ENCODE results near the gene OLFML2A. TPM values are rescaled to one million over a fixed set of nuclear protein-coding genes. Genes with fewer than 3 reads are reported as not detected.
"Not testable (repeated sequence)": the region's sequence is repeated elsewhere in the genome, so short reads cannot be mapped to it uniquely, and the experiment has no call there.

Gene OLFML2A
- polyA plus RNA-seq, 1 donor, result 11.7 TPM

DNA sequence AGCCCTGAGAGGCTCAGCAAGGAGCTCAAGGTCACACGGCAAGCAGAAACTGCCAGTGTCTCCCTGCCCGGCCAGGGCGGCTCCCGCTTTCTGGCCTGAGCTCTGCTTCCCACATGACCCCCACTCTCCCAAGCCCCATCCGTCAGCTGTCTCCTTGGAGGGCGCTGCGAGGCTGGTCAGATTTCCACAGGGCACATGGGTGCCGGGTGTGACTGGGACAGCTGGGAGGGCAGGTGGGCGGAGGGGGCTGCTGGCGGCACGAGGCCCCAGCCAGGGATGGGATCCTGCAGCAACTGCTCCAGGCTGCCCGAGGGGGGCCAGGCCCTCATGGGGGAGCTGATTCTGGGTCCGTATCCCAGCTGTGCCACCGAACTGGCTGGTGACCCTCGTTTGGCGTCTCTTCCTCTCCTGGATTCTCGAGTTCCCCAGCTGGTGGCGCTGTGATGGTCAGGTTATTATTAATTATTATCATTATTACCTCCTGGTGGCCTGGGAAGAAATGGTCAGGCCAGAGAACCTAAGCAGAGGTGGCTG lies 63.4 kb downstream of the OLFML2A start:
- no peaks in the 10 kb centered on the region for H3K36me3 ChIP-seq (ENCODE audit: control insufficient read depth, insufficient read depth, low read length)
- no peak overlapping the region for H3K27ac ChIP-seq (ENCODE audit: low read length)
- peaks cover 6% of the 10 kb centered on the region for H3K4me1 ChIP-seq (ENCODE audit: control insufficient read depth, insufficient read depth, low read length)
- WGBS (ENCODE audit: insufficient coverage, low lambda C conversion rate), result no CpG with 5 or more reads among the region's 18 CpGs
- peak in 1 of 2 donors; percentile 5 for DNase-seq
- no peak overlapping the region for H3K4me3 ChIP-seq (ENCODE audit: low read length)
- H3K27me3 ChIP-seq (ENCODE audit: control insufficient read depth, insufficient read depth, low read length), result no peaks in the 10 kb centered on the region
- no peaks in the 10 kb centered on the region for H3K9me3 ChIP-seq (ENCODE audit: control insufficient read depth, low read depth, low read length)

DNA sequence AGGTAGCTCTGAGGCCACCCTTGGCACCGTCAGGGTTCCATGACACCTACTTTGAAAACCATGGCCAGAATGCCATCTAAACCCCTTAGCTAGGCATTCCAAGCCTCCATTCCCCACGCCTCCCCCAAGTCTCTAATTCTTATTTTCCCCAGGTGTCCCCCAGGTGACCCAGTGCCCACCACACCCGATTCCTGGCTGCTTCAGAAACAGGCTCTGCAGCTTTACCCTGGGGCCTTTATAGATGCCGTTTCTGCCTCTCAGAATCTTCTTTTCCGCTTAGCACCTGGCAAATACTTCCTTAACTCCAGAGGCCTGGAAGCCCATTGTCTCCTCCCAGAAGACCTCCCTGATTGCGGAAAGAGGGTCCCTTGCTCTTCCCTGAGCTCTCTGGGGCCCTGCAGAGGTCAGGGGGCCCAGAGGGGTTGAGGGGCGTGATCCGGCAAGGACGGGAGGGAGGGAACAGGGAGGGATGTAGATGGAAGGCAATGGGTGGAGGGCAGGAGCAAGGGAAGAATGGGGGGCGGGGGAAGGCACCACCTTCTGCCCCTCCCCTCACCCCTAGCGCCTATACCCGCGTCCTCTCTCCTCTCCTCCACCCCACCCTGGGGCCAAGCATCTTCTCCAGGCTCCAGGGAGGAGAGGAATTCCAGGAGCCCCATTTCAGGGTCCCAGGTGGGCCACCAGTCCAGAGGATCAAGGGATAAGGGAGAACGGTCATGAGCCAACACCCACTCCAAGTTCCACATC lies 64.3 kb downstream of the OLFML2A start:
- peak in 1 of 2 donors; percentile 26 for DNase-seq
- Histone ChIP-seq H3K4me1 (ENCODE audit: control insufficient read depth, insufficient read depth, low read length) (peaks cover 3% of the 10 kb centered on the region), H3K36me3 (ENCODE audit: control insufficient read depth, insufficient read depth, low read length) (no peaks in the 10 kb centered on the region), H3K27ac (ENCODE audit: low read length) (no peak overlapping the region), H3K27me3 (ENCODE audit: control insufficient read depth, insufficient read depth, low read length) (no peaks in the 10 kb centered on the region), H3K4me3 (ENCODE audit: low read length) (no peak overlapping the region), H3K9me3 (ENCODE audit: control insufficient read depth, low read depth, low read length) (no peaks in the 10 kb centered on the region)
- no CpG with 5 or more reads among the region's 14 CpGs for WGBS (ENCODE audit: insufficient coverage, low lambda C conversion rate)

DNA sequence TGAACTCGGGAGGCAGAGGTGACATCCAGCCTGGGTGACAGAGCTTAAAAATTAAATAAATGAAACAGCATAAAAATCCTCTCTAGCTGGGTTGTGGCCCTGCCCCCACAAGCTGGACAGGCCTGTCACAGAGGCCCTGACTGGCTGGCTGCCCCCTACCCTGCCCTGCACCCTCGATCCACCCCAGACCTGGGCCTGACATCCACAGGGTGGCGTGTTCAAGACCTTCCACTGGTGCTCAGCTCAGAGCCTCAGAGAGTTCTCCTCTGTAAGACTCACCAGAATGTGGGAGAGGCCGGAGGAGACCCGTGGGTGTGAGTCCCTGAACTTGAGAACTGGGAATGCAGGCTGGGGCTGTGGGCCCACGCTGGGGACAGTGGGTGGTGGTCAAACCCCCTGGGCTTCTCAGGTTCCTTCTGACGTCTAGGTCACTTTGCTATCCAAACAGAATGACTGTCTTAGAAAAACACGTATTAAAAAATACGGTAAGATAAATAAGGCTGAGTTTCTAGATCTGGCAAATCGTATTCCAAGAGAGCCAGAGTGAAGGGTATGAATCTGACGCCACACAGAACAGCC lies 66.6 kb downstream of the OLFML2A start:
- peaks cover 3% of the 10 kb centered on the region for H3K4me1 ChIP-seq (ENCODE audit: control insufficient read depth, insufficient read depth, low read length)
- WGBS (ENCODE audit: insufficient coverage, low lambda C conversion rate), result no CpG with 5 or more reads among the region's 11 CpGs
- DNase-seq, result no peak

DNA sequence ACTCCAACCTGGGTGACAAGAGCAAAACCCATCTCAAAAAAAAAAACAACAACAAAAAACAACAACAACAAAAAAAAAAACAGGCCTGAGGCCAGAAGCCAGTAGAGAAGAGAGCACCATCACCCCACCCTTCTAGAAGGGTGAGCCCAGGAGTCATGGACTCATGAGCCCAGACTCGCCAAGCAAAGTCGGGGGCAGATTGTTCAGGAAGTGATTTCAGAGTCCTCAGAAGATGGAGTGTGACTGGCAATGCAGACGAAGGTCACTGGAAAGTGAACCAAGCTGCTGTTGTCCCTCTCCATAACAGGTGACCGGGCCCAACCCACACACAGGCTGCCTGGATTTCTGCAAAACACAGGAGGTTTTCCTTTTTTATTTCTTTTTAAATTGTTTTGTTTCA lies 67.4 kb downstream of the OLFML2A start:
- WGBS (ENCODE audit: insufficient coverage, low lambda C conversion rate), result no CpG with 5 or more reads among the region's 4 CpGs
- DNase-seq, result no peak
- Histone ChIP-seq H3K27ac (ENCODE audit: low read length) (no peak overlapping the region), H3K9me3 (ENCODE audit: control insufficient read depth, low read depth, low read length) (no peaks in the 10 kb centered on the region), H3K4me1 (ENCODE audit: control insufficient read depth, insufficient read depth, low read length) (peaks cover 3% of the 10 kb centered on the region), H3K27me3 (ENCODE audit: control insufficient read depth, insufficient read depth, low read length) (no peaks in the 10 kb centered on the region), H3K36me3 (ENCODE audit: control insufficient read depth, insufficient read depth, low read length) (no peaks in the 10 kb centered on the region), H3K4me3 (ENCODE audit: low read length) (no peak overlapping the region)

More for the DNA sequence above, 66.6 kb downstream of the OLFML2A start:
- no peak overlapping the region for H3K27ac ChIP-seq (ENCODE audit: low read length)
- H3K36me3 ChIP-seq (ENCODE audit: control insufficient read depth, insufficient read depth, low read length), result no peaks in the 10 kb centered on the region
- H3K27me3 ChIP-seq (ENCODE audit: control insufficient read depth, insufficient read depth, low read length), result no peaks in the 10 kb centered on the region
- no peaks in the 10 kb centered on the region for H3K9me3 ChIP-seq (ENCODE audit: control insufficient read depth, low read depth, low read length)
- H3K4me3 ChIP-seq (ENCODE audit: low read length), result no peak overlapping the region

DNA sequence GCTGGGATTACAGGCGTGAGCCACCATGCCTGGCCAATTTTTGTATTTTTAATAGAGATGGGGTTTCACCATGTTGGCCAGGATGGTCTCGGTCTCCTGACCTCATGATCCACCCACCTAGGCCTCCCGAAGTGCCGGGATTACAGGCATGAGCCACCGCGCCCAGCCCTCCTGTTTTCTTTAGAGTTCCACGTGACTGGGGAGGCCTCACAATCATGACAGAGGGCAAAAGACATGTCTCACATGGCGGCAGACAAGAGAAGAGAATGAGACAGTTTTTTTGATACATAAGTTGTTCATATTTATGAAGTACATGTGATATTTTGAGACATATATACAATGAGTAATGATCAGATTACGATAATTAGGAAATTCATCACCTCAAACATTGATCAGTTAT lies 69.5 kb downstream of the OLFML2A start:
- 100% methylated on average over 2 of the region's 9 CpGs for WGBS (ENCODE audit: insufficient coverage, low lambda C conversion rate)
- H3K36me3 ChIP-seq (ENCODE audit: control insufficient read depth, insufficient read depth, low read length); H3K4me3 ChIP-seq (ENCODE audit: low read length); H3K27ac ChIP-seq (ENCODE audit: low read length); H3K4me1 ChIP-seq (ENCODE audit: control insufficient read depth, insufficient read depth, low read length); H3K27me3 ChIP-seq (ENCODE audit: control insufficient read depth, insufficient read depth, low read length); H3K9me3 ChIP-seq (ENCODE audit: control insufficient read depth, low read depth, low read length); DNase-seq: not testable (repeated sequence)

DNA sequence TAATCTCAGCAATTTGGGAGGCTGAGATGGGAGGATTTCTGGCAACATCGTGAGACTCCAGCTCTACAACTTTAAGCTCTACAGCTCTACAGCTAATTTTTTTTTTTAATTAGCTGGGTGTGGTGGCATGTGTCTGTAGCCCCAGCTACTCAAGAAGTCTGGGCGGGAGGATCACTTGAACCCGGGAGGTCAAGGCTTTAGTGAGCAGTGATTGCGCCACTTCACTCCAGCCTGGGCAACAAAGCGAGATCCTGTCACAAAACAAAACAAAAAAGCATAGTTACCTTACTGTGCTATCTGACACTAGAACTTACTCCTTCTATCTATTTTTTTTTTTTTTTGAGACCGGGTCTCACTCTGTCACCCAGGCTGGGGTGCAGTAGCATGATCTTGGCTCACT lies 70.0 kb downstream of the OLFML2A start:
- Histone ChIP-seq H3K27ac (ENCODE audit: low read length) (no peak overlapping the region), H3K9me3 (ENCODE audit: control insufficient read depth, low read depth, low read length) (no peaks in the 10 kb centered on the region), H3K27me3 (ENCODE audit: control insufficient read depth, insufficient read depth, low read length) (no peaks in the 10 kb centered on the region), H3K4me3 (ENCODE audit: low read length) (no peak overlapping the region), H3K4me1 (ENCODE audit: control insufficient read depth, insufficient read depth, low read length) (peaks cover 4% of the 10 kb centered on the region), H3K36me3 (ENCODE audit: control insufficient read depth, insufficient read depth, low read length) (no peaks in the 10 kb centered on the region)
- no peak for DNase-seq
- WGBS (ENCODE audit: insufficient coverage, low lambda C conversion rate), result no CpG with 5 or more reads among the region's 6 CpGs

DNA sequence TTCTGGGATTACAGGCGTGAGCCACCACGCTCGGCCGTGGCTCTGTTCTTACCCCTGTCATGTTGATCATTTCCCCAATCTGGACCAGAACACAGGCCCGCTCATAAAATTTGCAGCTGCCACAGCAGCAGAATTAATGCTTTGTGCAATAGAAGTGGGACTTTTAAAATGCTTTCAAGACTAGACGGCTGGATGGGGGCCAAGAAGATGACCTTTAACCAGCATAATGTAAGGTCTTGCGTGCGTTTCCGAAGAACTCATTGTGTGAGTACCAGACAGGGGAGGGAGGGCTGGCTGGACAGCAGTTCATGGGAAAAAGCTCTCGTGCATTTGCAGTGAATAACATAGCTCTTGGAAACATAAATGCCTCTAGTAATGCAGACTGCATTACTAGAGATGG lies 72.9 kb downstream of the OLFML2A start:
- no peak overlapping the region for H3K27ac ChIP-seq (ENCODE audit: low read length)
- no peaks in the 10 kb centered on the region for H3K9me3 ChIP-seq (ENCODE audit: control insufficient read depth, low read depth, low read length)
- H3K36me3 ChIP-seq (ENCODE audit: control insufficient read depth, insufficient read depth, low read length), result no peaks in the 10 kb centered on the region
- WGBS (ENCODE audit: insufficient coverage, low lambda C conversion rate), result no CpG with 5 or more reads among the region's 10 CpGs
- no peaks in the 10 kb centered on the region for H3K27me3 ChIP-seq (ENCODE audit: control insufficient read depth, insufficient read depth, low read length)
- peak; percentile 68 to 81 for DNase-seq
- H3K4me1 ChIP-seq (ENCODE audit: control insufficient read depth, insufficient read depth, low read length), result peaks cover 13% of the 10 kb centered on the region
- no peak overlapping the region for H3K4me3 ChIP-seq (ENCODE audit: low read length)

DNA sequence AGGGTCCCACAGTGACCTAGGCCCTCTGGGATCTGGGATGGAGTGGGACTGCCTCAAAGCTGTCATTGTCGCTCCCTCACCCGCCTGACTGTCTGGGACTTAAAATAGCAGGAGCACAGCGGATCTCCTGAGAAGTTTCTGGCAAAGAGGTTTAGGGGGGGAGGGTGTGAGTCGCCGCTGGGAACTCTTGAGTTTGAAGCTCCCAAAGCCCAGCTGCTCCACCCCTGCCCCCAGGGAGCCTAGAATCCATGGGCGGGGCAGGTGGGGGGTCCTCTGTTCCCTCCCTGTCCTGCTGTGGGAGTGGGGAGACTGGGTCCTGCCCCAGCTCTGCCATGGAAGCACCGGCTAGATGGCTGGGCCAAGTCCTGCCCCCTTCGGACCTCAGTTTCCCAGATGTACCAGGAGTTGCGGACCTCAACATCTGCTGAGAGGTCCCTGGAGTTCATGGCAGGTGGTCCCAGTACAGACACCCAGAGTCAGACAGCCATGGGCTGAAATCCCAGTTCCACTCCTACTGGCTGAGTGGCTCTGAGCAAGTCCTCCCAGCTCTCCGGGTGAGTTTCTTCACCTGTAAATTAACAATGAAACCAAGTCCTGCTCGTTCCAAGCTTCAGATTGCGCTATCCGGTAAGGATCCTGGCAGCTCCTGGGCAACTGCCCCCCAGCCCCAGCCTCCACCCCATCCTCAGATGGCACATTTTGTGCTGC lies 75.3 kb downstream of the OLFML2A start:
- no CpG with 5 or more reads among the region's 13 CpGs for WGBS (ENCODE audit: insufficient coverage, low lambda C conversion rate)
- peaks cover 13% of the 10 kb centered on the region for H3K4me1 ChIP-seq (ENCODE audit: control insufficient read depth, insufficient read depth, low read length)
- no peaks in the 10 kb centered on the region for H3K9me3 ChIP-seq (ENCODE audit: control insufficient read depth, low read depth, low read length)
- no peak overlapping the region for H3K27ac ChIP-seq (ENCODE audit: low read length)
- peaks cover 9% of the 10 kb centered on the region for H3K36me3 ChIP-seq (ENCODE audit: control insufficient read depth, insufficient read depth, low read length)
- no peak for DNase-seq
- no peaks in the 10 kb centered on the region for H3K27me3 ChIP-seq (ENCODE audit: control insufficient read depth, insufficient read depth, low read length)
- no peak overlapping the region for H3K4me3 ChIP-seq (ENCODE audit: low read length)

DNA sequence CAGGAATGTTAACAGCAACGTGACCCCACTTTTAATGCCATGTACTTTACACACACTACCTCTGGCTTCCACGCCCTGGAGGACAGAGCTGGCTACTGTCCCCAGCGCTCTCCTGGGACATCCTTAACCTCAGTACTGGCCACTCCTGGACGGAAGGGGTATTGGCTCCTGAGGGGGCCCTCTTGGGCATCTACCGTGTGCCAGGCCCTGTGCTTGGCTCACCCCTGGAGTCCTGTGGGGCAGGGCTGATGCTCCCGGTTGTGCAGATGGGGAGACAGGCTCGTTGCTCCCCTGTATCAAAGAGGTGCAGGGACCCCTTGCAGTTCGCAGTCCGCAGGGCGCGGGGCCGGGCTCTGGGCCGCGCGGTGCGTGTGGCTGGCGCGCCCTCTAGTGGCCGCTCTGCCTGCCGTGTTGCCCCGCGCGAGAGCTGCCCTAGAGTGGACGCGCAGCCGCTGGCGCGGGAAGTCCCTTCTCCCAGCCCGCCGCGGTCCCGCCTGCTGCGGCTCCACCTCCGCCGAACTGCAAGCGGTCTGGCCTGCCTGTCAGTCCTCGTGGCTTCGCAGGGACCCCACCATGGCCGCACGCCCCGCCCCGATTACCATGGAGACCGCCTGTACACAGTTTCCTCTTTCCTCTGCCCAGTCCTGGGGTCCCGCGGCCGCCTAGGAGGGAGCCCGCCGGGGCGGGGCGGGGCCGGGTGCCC lies 76.0 kb downstream of the OLFML2A start, which contains the start of gene WDR38:
TSS of gene WDR38 (plus strand) at position 632 of the 703 bp plus-strand sequence. CDS start 72 bp downstream, outside the sequence.
- DNase-seq, result peak; percentile 63 to 69
- no peaks in the 10 kb centered on the region for H3K9me3 ChIP-seq (ENCODE audit: control insufficient read depth, low read depth, low read length)
- peaks cover 16% of the 10 kb centered on the region for H3K36me3 ChIP-seq (ENCODE audit: control insufficient read depth, insufficient read depth, low read length)
- WGBS (ENCODE audit: insufficient coverage, low lambda C conversion rate), result no CpG with 5 or more reads among the region's 51 CpGs
- H3K27ac ChIP-seq (ENCODE audit: low read length), result no peak within 1 kb of the TSS
- peak within 1 kb of the TSS; percentile 39 for H3K4me3 ChIP-seq (ENCODE audit: low read length)
- H3K27me3 ChIP-seq (ENCODE audit: control insufficient read depth, insufficient read depth, low read length), result no peaks in the 10 kb centered on the region
- peaks cover 13% of the 10 kb centered on the region for H3K4me1 ChIP-seq (ENCODE audit: control insufficient read depth, insufficient read depth, low read length)

DNA sequence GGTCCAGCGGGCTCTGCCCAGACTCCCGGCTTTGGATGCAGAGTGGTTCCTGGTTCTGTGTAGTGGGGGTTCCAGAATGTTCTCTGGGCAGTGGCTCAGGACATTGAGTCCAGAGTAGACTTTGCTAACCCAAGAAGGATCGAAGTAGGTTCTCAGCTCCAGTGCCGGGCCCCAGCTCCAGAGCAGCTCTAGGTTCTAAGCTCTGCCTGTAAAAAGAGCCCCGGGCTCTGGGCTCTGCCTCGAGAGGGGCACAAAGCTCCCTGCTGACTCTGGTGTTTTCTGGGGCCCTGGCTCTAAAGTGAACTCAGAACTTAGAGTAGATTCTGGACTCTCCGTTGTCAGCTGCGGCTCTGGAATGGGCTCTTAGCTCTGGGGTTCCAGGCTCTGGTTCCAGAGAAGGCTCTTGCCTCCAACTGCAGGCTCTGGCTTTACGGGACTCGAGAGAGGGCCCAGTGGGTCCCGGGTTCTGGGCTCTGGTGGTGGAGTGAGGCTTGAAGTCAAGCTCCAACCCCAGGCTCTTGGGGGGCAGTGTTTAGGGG lies 76.7 kb downstream of the OLFML2A start:
- no peak for DNase-seq
- no peak overlapping the region for H3K27ac ChIP-seq (ENCODE audit: low read length)
- no CpG with 5 or more reads among the region's 11 CpGs for WGBS (ENCODE audit: insufficient coverage, low lambda C conversion rate)
- peaks cover 23% of the 10 kb centered on the region for H3K36me3 ChIP-seq (ENCODE audit: control insufficient read depth, insufficient read depth, low read length)
- no peaks in the 10 kb centered on the region for H3K9me3 ChIP-seq (ENCODE audit: control insufficient read depth, low read depth, low read length)
- H3K4me1 ChIP-seq (ENCODE audit: control insufficient read depth, insufficient read depth, low read length), result peaks cover 13% of the 10 kb centered on the region
- peak overlapping the region; percentile 39 for H3K4me3 ChIP-seq (ENCODE audit: low read length)
- no peaks in the 10 kb centered on the region for H3K27me3 ChIP-seq (ENCODE audit: control insufficient read depth, insufficient read depth, low read length)
